Kasumi-1 (cell line): ENCODE measurements around the gene SH3PXD2A.

ENCODE experiments used
- DNase-seq, 2 experiments: peaks; one replicate each; lab custom pipeline; 2025; lab: John Stamatoyannopoulos, UW

SH3PXD2A gene

GRCh38 chr10:103582331-103583123, 272.8 kb downstream of the SH3PXD2A start:
- no peak for DNase-seq

GRCh38 chr10:103581499-103581898, 273.9 kb downstream of the SH3PXD2A start:
- DNase-seq = no peak

- DNase-seq = no peak
Measured at GRCh38 chr10:103580430-103580829, 274.9 kb downstream of the SH3PXD2A start.

- DNase-seq = no peak
Measured at GRCh38 chr10:103580011-103580410, 275.4 kb downstream of the SH3PXD2A start.

- no peak for DNase-seq
Measured at GRCh38 chr10:103578782-103579382, 276.5 kb downstream of the SH3PXD2A start.

GRCh38 chr10:103576862-103577261, 278.5 kb downstream of the SH3PXD2A start:
- DNase-seq = no peak

GRCh38 chr10:103576076-103576471, 279.3 kb downstream of the SH3PXD2A start:
- no peak for DNase-seq

GRCh38 chr10:103575416-103576075, 279.8 kb downstream of the SH3PXD2A start:
- DNase-seq = no peak

- no peak for DNase-seq
Measured at GRCh38 chr10:103574097-103575061, 281.0 kb downstream of the SH3PXD2A start.

GRCh38 chr10:103573205-103573487, 282.2 kb downstream of the SH3PXD2A start:
- DNase-seq = no peak

GRCh38 chr10:103572347-103573204, 282.8 kb downstream of the SH3PXD2A start:
- no peak for DNase-seq

GRCh38 chr10:103571656-103571975, 283.8 kb downstream of the SH3PXD2A start:
- DNase-seq = no peak

GRCh38 chr10:103570844-103571655, 284.3 kb downstream of the SH3PXD2A start:
- no peak for DNase-seq

- no peak for DNase-seq
Measured at GRCh38 chr10:103569896-103570295, 285.5 kb downstream of the SH3PXD2A start.

GRCh38 chr10:103568505-103568904, 286.9 kb downstream of the SH3PXD2A start:
- DNase-seq = no peak

- DNase-seq = no peak
Measured at GRCh38 chr10:103566536-103566935, 288.8 kb downstream of the SH3PXD2A start.

- peak; percentile 39 for DNase-seq
Measured at GRCh38 chr10:103564776-103565520, 290.4 kb downstream of the SH3PXD2A start.

GRCh38 chr10:103564116-103564501, 291.3 kb downstream of the SH3PXD2A start:
- no peak for DNase-seq

GRCh38 chr10:103563231-103564115, 291.9 kb downstream of the SH3PXD2A start:
- DNase-seq = no peak
